GM12873 (cell line): ENCODE data around the gene NTRK2.

Experiments
- TF ChIP-seq, protein P1 (sequence below): IDR thresholded peaks from 2 replicates; pipeline ENCODE4 v1.5.1; 2012; ENCODE audit warnings: low read depth, mild to moderate bottlenecking, moderate library complexity, low read length, control low read depth; ENCODE audit not compliant: insufficient read depth; ENCODE audit errors: missing control alignments

The NTRK2 gene

DNA sequence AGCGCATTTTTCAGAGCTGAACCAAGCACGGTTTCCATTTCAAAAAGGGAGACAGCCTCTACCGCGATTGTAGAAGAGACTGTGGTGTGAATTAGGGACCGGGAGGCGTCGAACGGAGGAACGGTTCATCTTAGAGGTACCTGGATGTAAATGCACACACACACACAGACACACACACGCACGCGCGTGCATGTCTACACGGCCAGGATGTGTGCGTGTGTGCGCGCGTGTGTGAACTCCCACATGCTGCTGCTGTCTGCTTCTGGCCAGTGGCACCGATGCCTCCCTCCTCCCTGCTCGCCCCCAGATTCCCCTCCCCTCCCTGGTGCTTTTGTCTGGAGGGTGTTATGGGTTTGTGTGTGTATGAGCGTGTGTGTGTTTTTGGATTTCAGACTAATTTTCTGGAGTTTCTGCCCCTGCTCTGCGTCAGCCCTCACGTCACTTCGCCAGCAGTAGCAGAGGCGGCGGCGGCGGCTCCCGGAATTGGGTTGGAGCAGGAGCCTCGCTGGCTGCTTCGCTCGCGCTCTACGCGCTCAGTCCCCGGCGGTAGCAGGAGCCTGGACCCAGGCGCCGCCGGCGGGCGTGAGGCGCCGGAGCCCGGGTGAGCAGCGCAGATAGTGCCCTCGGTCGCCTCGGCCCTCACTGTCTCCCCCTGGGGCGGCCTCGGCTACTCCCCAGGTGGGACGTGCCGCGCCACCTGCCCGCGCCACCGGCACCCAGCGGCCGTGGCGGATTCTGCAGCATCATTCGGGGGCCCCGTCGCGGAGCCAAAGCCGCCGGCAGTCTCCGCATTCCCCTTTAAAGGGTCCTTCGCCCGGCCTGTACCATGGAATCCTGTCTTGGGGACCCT, at the start of gene NTRK2:
Gene NTRK2 (plus strand): TSS at position 442 of the 850 bp plus-strand sequence. CDS start 1,020 bp downstream, outside the sequence.
- TF ChIP-seq, protein P1, sequence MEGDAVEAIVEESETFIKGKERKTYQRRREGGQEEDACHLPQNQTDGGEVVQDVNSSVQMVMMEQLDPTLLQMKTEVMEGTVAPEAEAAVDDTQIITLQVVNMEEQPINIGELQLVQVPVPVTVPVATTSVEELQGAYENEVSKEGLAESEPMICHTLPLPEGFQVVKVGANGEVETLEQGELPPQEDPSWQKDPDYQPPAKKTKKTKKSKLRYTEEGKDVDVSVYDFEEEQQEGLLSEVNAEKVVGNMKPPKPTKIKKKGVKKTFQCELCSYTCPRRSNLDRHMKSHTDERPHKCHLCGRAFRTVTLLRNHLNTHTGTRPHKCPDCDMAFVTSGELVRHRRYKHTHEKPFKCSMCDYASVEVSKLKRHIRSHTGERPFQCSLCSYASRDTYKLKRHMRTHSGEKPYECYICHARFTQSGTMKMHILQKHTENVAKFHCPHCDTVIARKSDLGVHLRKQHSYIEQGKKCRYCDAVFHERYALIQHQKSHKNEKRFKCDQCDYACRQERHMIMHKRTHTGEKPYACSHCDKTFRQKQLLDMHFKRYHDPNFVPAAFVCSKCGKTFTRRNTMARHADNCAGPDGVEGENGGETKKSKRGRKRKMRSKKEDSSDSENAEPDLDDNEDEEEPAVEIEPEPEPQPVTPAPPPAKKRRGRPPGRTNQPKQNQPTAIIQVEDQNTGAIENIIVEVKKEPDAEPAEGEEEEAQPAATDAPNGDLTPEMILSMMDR = peak; percentile 33

DNA sequence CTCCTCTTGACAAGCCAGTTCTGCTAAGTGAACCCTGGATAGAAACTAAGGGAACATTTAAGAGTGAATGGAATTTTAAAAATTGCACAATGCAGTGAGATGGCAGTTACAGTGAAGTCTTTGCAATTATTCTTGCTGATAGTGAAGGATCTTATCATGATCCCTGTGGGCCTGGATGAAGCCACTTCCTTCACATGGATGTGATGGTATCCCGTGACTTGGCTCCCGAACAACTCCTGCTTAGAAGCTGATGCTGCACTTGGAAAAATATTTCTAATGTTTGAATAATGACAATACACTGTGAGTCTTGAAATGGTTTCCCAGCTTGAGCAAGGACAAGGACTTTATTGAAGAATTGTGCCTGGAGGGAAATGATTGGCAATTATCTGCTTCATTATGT, 49.2 kb upstream of the NTRK2 start:
- TF ChIP-seq, protein P1 = no peak

DNA sequence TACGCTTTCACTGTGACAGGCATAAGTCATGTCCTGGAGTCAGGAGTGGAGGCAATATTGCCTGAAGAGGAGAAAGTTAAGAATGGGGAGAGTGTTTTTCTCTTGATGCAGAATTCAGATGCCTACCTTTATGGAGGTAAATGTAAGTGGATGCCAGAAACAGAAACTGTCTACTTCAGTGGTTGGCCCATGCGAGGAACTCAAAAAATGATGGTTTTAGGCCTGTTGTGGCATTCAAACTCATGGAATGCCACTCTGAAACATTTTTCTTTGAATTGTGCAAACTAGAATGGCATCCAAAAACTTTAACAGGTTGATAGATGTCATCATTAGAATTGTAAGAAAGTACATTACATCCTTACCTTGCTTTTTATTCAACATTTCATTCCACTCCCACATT, 47.7 kb upstream of the NTRK2 start:
- TF ChIP-seq, protein P1 = no peak

DNA sequence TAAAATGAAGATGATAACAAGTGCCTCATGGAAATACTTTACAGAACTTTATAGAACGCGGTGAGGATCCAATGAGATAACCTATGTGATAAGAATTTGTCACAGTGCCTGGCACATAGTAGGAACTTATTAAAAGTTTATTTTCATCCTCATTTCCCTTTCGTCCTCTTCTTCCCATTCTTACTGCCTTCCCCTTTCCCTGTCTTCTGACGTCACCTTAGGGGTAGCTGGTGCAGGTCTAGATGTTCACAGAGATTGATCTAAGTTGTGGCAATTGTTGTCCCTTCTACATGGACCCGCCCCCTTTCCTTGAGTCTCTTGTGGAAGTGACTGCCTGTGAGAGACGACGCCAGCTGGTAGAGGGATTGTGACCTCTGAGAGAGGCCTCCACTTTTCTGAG, 46.5 kb upstream of the NTRK2 start:
- TF ChIP-seq, protein P1 = no peak

DNA sequence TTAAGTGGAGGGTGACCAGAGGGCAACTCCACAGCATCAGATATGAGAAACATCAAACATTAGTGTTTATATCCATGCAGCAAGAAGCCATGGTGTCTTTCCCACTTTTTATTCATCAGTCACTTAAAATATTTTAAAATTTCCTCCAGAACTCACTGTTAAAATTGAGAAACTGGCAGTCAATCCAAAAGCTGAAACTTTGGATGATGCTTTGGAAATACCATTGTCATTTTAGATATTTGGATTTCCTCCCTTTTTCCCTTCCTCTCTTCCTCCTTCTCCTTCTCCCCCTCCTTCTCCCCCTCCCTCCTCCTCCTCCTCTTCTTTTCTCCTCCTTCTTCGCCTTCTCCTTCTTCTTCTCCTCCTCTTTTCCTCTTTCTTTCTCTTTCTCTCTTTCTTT, 33.1 kb upstream of the NTRK2 start:
- TF ChIP-seq, protein P1 = no peak

DNA sequence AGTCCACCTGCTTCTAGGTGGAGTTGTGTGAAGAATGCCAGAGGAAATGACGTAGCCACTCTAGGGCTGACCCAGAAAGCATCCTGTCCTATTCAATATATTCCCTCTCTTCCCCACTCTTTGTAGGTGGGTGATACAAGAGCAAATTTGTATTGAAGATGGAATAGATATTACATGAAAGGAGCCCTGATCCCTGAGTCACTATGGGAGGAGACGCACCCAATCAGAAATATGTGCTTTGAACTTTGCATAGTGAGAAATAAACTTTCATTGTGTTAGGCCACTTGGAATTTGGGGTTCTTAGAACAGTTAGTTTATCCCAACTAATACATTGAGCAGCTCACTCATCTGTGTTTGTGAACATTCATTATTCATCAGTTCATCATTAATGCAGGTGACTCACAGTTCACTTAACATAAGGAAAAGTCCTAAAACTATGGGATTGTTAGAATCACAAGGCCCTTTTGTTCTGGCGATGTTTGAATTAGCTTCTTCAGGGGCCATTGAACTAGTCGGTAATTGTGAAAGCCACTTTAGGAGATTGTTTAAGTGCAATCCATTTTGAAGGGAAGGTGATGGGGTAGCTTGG, 26.9 kb upstream of the NTRK2 start:
- TF ChIP-seq, protein P1 = no peak

DNA sequence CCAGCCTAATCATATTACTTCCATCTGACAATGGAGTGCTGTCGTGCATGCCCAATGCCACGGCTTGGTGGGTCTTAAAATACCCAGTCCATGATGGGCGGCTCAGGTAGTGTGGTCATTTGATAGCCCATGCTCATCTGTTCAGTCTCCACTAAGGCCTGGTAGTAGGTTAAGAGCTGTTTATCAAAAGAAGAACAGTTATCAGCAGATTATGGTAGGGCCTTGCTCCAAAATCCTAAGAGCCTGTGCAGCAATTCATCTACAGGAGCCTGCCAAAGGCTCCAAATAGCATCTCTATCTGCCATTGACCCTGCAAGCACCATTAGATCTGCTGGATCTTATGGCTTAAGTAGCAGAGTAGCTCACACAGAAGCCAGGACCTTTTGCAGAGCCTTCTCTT, 21.8 kb upstream of the NTRK2 start:
- TF ChIP-seq, protein P1 = no peak
